ENCODE measurements around the gene TNFRSF13B.

- TF ChIP-seq CTCF (conservative IDR thresholded peaks at IDR 0.05 in 1 of 2, IDR thresholded peaks at IDR 0.05 in 1 of 2; ENCODE audit: low read depth in 1 of 2, low read length in 2 of 2) (no peak), EZH2 (IDR thresholded peaks at IDR 0.05; ENCODE audit: low read length, missing control alignments) (no peak)
Observed at GRCh38 chr17:16971458-16972338, at the start of gene TNFRSF13B.
